Heart left ventricle (tissue), 13 donors: ENCODE measurements around the gene MLXIP.

Experiments used
- CTCF ChIP-seq, 12 donors: fragments of 200-600 bp; sonication (generic) in 4 of 12; IDR thresholded peaks; one replicate each; pipeline versions ENCODE4 v1.5.0 to v1.8.0; 2018 to 2022; ENCODE audit warnings: antibody characterized with exemption in 12 of 12, mild to moderate bottlenecking in 5 of 12
- POLR2A ChIP-seq, 2 donors: fragments of 450-650 bp; IDR thresholded peaks; one replicate each; pipeline ENCODE4 v1.6.1; 2017; ENCODE audit warnings: antibody characterized with exemption in 2 of 2, mild to moderate bottlenecking in 2 of 2, moderate library complexity in 2 of 2
- donor health status: ischemic (EF 13 %, LVEDD 7.1; RV severe dilation, severe dysfunction).
- donor health status: DM: no; HTN: yes; CAD: no.
- donor health status: DM: no; HTN: no; CAD: no.
- donor health status: ischemic (EF 25% LVEDD 6.9; RV normal size, moderate dysfunction).
- donor health status: ischemic (EF 25% LVEDD 5.7; RV mildly dilated, moderate dysfunction).
- donor health status: ischemic (EF 35%, LVEDD 5.7; RV mildly dilated, moderate dysfunction).
- donor health status: nonischemic (EF 11% LVEDD 7.7; RV severe dilation, severe dysfunction).
- donor health status: DM: yes; HTN: yes; CAD: no.
- donor health status: PGD.
- donor health status: ischemic (EF 29% LVEDD 5.4; RV normal size, mild dysfunction).
- donor health status: nonischemic (EF 23%, LVEDD 6.1; RV moderate dilation, normal function).

- TF ChIP-seq CTCF (IDR thresholded peaks at IDR 0.05) (no peak), POLR2A (IDR thresholded peaks at IDR 0.05) (no peak)
These were observed 12.4 kb downstream of the MLXIP start for GRCh38 chr12:122090759-122091515.
